Measurements from ENCODE around the gene TRIM17. TPM values are rescaled to one million over a fixed set of nuclear protein-coding genes. Genes with fewer than 3 reads are reported as not detected.

Gene TRIM17
- total and polyA plus RNA-seq, 9 of the 15 experiments (the other 6 are each of a cell fraction or from before 2014, with no cell fraction given), result not detected

DNA sequence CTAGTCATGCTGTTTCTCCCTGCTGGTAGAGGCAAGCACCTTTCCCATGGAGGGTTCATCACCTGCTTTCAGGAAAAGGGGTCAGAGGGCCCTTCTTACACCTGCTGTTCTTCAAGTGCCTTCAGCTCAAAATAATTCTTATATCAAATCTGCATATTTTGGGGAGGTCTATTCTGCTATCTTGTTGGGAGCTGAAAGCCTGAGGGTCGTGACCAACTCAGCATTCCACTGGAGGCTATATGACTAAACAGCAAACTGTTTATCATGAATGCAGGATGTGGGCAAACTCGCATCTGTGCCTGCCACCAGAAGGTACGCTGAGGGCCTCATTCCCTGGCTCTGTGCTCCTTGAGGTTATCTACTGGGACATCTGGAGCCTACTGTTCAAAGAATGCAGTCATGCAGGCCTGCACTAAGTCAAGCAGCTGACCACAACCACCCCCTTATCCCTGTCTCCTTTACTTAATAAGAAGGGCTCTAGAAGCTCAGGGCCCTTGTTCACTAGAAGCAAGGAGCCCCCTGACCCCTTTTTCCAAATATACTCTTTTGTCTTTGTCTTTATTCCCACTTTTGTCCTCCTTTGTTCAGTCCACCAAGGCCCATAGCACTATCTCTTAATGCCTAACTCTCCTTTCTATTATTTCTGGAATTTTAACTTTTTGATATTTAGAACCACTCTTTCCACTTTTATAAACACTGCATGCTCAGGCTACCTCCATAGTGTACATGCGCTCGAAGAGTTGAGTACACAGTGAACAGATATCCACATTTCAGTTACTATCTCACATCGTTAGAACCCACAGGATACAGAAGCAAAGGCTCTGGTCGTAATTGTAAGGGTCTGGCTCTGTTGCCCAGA lies 4.5 kb upstream of the TRIM17 start (continued):
- TF ChIP-seq, protein P1, sequence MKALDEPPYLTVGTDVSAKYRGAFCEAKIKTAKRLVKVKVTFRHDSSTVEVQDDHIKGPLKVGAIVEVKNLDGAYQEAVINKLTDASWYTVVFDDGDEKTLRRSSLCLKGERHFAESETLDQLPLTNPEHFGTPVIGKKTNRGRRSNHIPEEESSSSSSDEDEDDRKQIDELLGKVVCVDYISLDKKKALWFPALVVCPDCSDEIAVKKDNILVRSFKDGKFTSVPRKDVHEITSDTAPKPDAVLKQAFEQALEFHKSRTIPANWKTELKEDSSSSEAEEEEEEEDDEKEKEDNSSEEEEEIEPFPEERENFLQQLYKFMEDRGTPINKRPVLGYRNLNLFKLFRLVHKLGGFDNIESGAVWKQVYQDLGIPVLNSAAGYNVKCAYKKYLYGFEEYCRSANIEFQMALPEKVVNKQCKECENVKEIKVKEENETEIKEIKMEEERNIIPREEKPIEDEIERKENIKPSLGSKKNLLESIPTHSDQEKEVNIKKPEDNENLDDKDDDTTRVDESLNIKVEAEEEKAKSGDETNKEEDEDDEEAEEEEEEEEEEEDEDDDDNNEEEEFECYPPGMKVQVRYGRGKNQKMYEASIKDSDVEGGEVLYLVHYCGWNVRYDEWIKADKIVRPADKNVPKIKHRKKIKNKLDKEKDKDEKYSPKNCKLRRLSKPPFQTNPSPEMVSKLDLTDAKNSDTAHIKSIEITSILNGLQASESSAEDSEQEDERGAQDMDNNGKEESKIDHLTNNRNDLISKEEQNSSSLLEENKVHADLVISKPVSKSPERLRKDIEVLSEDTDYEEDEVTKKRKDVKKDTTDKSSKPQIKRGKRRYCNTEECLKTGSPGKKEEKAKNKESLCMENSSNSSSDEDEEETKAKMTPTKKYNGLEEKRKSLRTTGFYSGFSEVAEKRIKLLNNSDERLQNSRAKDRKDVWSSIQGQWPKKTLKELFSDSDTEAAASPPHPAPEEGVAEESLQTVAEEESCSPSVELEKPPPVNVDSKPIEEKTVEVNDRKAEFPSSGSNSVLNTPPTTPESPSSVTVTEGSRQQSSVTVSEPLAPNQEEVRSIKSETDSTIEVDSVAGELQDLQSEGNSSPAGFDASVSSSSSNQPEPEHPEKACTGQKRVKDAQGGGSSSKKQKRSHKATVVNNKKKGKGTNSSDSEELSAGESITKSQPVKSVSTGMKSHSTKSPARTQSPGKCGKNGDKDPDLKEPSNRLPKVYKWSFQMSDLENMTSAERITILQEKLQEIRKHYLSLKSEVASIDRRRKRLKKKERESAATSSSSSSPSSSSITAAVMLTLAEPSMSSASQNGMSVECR (CRISPR knock-in tag; IDR thresholded peaks at IDR 0.05), result no peak
- TF ChIP-seq CBX3 (IDR thresholded peaks at IDR 0.05; ENCODE audit: borderline replicate concordance in 1 of 2, low read length in 2 of 2) (no peak), KDM4B (IDR thresholded peaks at IDR 0.05; ENCODE audit: borderline replicate concordance in 2 of 2, low read depth in 1 of 2) (no peak), ZNF24 (IDR thresholded peaks at IDR 0.05) (no peak), ZNF696 (CRISPR knock-in tag; conservative IDR thresholded peaks at IDR 0.05) (no peak), HES1 (IDR thresholded peaks at IDR 0.05; ENCODE audit: low read depth) (no peak), ELF1 (tag; IDR thresholded peaks at IDR 0.05) (no peak), MBD1 (CRISPR knock-in tag; IDR thresholded peaks at IDR 0.05) (no peak), NR2C1 (IDR thresholded peaks at IDR 0.05) (no peak; the same call in 1 of the 2 replicates), NR2C1 (tag; IDR thresholded peaks at IDR 0.05) (peak; percentile 44; the same call in 1 of the 2 replicates), TFAM (CRISPR knock-in tag; conservative IDR thresholded peaks at IDR 0.05) (no peak), NCOA4 (IDR thresholded peaks at IDR 0.05; ENCODE audit: partially characterized antibody) (no peak), CC2D1A (IDR thresholded peaks at IDR 0.05) (peak; percentile 34; the same call in 1 of the 2 replicates), RUNX1 (IDR thresholded peaks at IDR 0.05; ENCODE audit: low read depth) (no peak), ZNF263 (CRISPR knock-in tag; IDR thresholded peaks at IDR 0.05; ENCODE audit: borderline replicate concordance) (no peak; the same call in 1 of the 2 replicates), ATF7 (IDR thresholded peaks at IDR 0.05) (0 out of 2 replicates have a peak, but pooled peaks have one; percentile 35), TGIF2 (CRISPR knock-in tag; IDR thresholded peaks at IDR 0.05) (no peak), BACH1 (tag; IDR thresholded peaks at IDR 0.05) (no peak)
- TF ChIP-seq, protein P2, sequence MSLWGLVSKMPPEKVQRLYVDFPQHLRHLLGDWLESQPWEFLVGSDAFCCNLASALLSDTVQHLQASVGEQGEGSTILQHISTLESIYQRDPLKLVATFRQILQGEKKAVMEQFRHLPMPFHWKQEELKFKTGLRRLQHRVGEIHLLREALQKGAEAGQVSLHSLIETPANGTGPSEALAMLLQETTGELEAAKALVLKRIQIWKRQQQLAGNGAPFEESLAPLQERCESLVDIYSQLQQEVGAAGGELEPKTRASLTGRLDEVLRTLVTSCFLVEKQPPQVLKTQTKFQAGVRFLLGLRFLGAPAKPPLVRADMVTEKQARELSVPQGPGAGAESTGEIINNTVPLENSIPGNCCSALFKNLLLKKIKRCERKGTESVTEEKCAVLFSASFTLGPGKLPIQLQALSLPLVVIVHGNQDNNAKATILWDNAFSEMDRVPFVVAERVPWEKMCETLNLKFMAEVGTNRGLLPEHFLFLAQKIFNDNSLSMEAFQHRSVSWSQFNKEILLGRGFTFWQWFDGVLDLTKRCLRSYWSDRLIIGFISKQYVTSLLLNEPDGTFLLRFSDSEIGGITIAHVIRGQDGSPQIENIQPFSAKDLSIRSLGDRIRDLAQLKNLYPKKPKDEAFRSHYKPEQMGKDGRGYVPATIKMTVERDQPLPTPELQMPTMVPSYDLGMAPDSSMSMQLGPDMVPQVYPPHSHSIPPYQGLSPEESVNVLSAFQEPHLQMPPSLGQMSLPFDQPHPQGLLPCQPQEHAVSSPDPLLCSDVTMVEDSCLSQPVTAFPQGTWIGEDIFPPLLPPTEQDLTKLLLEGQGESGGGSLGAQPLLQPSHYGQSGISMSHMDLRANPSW (CRISPR knock-in tag; IDR thresholded peaks at IDR 0.05), result no peak

Data from K562 (cell line).